Hepatocyte (in vitro differentiated cells): ENCODE results near the gene MACROD2. TPM values are rescaled to one million over a fixed set of nuclear protein-coding genes. Genes with fewer than 3 reads are reported as not detected.

Experiments
- DNase-seq: peaks from one replicate; pipeline ENCODE4 v3.0.0-alpha.2; 2016; ENCODE audit warnings: low spot score
- H2AFZ ChIP-seq: fragments of 200-600 bp; sonication (generic); 2 replicates; pipeline ENCODE4 v1.6.0; 2016; ENCODE audit warnings: antibody characterized with exemption, mild to moderate bottlenecking
- H3K27ac ChIP-seq: fragments of 200-600 bp; sonication (generic); 2 replicates; pipeline ENCODE4 v1.5.1; 2016; ENCODE audit warnings: mild to moderate bottlenecking
- H3K27me3 ChIP-seq: fragments of 200-600 bp; sonication (generic); 2 replicates; pipeline ENCODE4 v1.6.1; 2016
- H3K36me3 ChIP-seq: fragments of 200-600 bp; sonication (generic); replicated peaks from 2 replicates; pipeline ENCODE4 v1.5.1; 2016; ENCODE audit warnings: low read depth; ENCODE audit not compliant: insufficient read depth
- H3K4me1 ChIP-seq: fragments of 200-600 bp; sonication (generic); 2 replicates; pipeline ENCODE4 v1.5.1; 2016; ENCODE audit warnings: mild to moderate bottlenecking, moderate library complexity; ENCODE audit not compliant: insufficient read depth
- H3K4me2 ChIP-seq: fragments of 200-600 bp; sonication (generic); 2 replicates; pipeline ENCODE4 v1.6.0; 2016
- H3K4me3 ChIP-seq: fragments of 200-600 bp; sonication (generic); 2 replicates; pipeline ENCODE4 v1.5.1; 2016; ENCODE audit warnings: mild to moderate bottlenecking
- H3K79me2 ChIP-seq: fragments of 200-600 bp; sonication (generic); 2 replicates; pipeline ENCODE4 v1.6.0; 2017; ENCODE audit warnings: mild to moderate bottlenecking
- H3K9me2 ChIP-seq: fragments of 200-600 bp; sonication (generic); replicated peaks from 2 replicates; pipeline ENCODE4 v1.6.0; 2017; ENCODE audit warnings: mild to moderate bottlenecking; ENCODE audit not compliant: insufficient read depth
- H3K9me3 ChIP-seq: fragments of 200-600 bp; sonication (generic); 2 replicates; pipeline ENCODE4 v1.5.1; 2016; ENCODE audit warnings: low read depth, mild to moderate bottlenecking
- H4K20me1 ChIP-seq: fragments of 200-600 bp; sonication (generic); 2 replicates; pipeline ENCODE4 v1.6.0; 2016; ENCODE audit warnings: mild to moderate bottlenecking; ENCODE audit not compliant: insufficient read depth, poor library complexity, severe bottlenecking
- EZH2 ChIP-seq: fragments of 200-600 bp; sonication (generic); IDR thresholded peaks from 2 replicates; pipeline ENCODE4 v1.6.1; 2016; ENCODE audit warnings: antibody characterized with exemption, mild to moderate bottlenecking, borderline replicate concordance
- EZH2phosphoT487 ChIP-seq: fragments of 200-600 bp; sonication (generic); IDR thresholded peaks from one replicate; pipeline ENCODE4 v1.6.1; 2018; ENCODE audit warnings: antibody characterized with exemption, mild to moderate bottlenecking, low read depth, moderate library complexity; ENCODE audit not compliant: unreplicated experiment, severe bottlenecking
- WGBS: methylation state at CpG from one replicate; pipeline ENCODE4 v1.1.6; 2016; ENCODE audit warnings: low lambda C conversion rate; ENCODE audit errors: missing lambda C conversion rate; 5-methylcytosine and 5-hydroxymethylcytosine counted together
- polyA plus RNA-seq: library from polyadenylated mRNA; unstranded; fragments of >200 nt; fragmentation: Nextera tagmentation; extraction: Ambion mirVana; gene quantifications from 2 replicates; pipeline ENCODE4 v1.2.1, GENCODE V29; 2016
- total RNA-seq: library from RNA; depleted of rRNA; stranded (reverse); fragments of >200 nt; gene quantifications from 2 replicates; pipeline ENCODE4 v1.2.3, GENCODE V29; 2014
- TF ChIP-seq, protein P1 (sequence below): fragments of 200-600 bp; sonication (generic); IDR thresholded peaks from 2 replicates; pipeline ENCODE4 v1.5.1; 2016; ENCODE audit warnings: antibody characterized with exemption, mild to moderate bottlenecking; ENCODE audit not compliant: poor library complexity

MACROD2 gene
- total and polyA plus RNA-seq, 2 experiments from 2014 or later: 2.4 to 3.1 TPM

GRCh38 chr20:14282140-14282539 lies 286.8 kb downstream of the MACROD2 start:
- Histone ChIP-seq H3K27me3 (no peaks in the 10 kb centered on the region), H3K9me2 (peaks cover 6% of the 10 kb centered on the region), H4K20me1 (no peaks in the 10 kb centered on the region), H3K9me3 (no peaks in the 10 kb centered on the region), H3K4me3 (no peak overlapping the region), H3K4me1 (no peaks in the 10 kb centered on the region), H3K4me2 (no peak overlapping the region), H3K36me3 (no peaks in the 10 kb centered on the region), H3K27ac (no peak overlapping the region), H3K79me2 (no peaks in the 10 kb centered on the region), H2AFZ (no peak overlapping the region)
- WGBS: 95% methylated on average over 4 of the region's 4 CpGs
- TF ChIP-seq EZH2 (no peak), EZH2phosphoT487 (no peak)
- TF ChIP-seq, protein P1, sequence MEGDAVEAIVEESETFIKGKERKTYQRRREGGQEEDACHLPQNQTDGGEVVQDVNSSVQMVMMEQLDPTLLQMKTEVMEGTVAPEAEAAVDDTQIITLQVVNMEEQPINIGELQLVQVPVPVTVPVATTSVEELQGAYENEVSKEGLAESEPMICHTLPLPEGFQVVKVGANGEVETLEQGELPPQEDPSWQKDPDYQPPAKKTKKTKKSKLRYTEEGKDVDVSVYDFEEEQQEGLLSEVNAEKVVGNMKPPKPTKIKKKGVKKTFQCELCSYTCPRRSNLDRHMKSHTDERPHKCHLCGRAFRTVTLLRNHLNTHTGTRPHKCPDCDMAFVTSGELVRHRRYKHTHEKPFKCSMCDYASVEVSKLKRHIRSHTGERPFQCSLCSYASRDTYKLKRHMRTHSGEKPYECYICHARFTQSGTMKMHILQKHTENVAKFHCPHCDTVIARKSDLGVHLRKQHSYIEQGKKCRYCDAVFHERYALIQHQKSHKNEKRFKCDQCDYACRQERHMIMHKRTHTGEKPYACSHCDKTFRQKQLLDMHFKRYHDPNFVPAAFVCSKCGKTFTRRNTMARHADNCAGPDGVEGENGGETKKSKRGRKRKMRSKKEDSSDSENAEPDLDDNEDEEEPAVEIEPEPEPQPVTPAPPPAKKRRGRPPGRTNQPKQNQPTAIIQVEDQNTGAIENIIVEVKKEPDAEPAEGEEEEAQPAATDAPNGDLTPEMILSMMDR: no peak
- no peak for DNase-seq

- TF ChIP-seq, protein P1: no peak
- no peak for TF ChIP-seq EZH2
- no peak for TF ChIP-seq EZH2phosphoT487
- DNase-seq: no peak
- Histone ChIP-seq H3K27ac (no peak overlapping the region), H3K4me2 (no peak overlapping the region), H3K79me2 (no peaks in the 10 kb centered on the region), H3K27me3 (no peaks in the 10 kb centered on the region), H4K20me1 (no peaks in the 10 kb centered on the region), H3K4me1 (no peaks in the 10 kb centered on the region), H3K36me3 (no peaks in the 10 kb centered on the region), H3K4me3 (no peak overlapping the region), H2AFZ (no peak overlapping the region), H3K9me2 (no peaks in the 10 kb centered on the region), H3K9me3 (no peaks in the 10 kb centered on the region)
- WGBS: 74% methylated on average over 1 of the region's 1 CpG
Measured at GRCh38 chr20:14284443-14284842, 289.1 kb downstream of the MACROD2 start.

DNA sequence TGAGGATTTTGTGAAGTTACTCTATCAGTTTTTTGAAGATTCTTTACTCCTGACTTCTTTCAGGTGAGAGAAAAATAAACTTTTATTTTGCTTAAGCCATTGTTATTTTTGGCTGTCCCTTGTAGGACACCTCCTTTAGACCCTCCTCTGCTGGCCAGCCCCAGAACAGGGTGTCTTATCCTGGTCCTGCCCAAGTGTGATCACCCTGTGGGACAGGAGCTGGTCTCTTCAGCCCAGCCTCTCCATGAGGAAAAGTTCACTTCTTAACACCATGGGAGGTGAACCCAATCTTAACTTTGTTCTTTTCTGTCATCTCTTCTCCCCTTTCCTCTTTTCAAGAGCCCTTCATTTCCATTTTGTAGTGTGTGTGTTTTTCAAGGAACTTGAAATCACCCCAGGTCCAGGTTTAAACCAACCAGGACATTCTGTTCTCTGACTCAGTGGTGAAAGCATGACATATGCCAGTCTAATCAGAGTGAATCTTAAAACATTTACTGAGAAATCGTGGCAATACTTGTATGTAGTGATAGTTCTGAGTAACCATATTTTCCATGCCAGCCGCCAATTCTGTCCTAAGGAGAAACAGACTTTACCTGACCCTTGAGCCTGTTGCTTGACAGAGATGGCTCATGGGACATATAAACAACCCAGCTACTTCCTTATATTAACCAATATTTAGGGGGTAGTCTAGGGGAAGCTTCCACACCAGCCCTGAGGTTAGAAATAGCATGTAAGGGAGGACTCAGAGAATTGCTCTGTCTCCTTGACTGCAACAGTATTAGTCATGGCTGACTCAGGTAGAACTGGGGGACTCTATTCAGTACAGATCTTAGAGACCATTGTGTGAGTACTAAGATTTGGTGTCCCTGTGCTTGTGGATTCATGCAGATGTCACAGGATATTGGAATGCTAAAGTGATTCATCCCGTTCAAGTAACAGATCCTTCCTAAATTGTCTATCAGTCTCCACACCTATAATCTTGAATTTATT lies 293.3 kb downstream of the MACROD2 start:
- Histone ChIP-seq H3K4me2 (no peak overlapping the region), H2AFZ (no peak overlapping the region), H3K36me3 (no peaks in the 10 kb centered on the region), H3K4me3 (no peak overlapping the region), H3K79me2 (no peaks in the 10 kb centered on the region), H4K20me1 (no peaks in the 10 kb centered on the region), H3K27me3 (no peaks in the 10 kb centered on the region), H3K9me3 (no peaks in the 10 kb centered on the region), H3K27ac (peak overlapping the region; percentile 39), H3K4me1 (no peaks in the 10 kb centered on the region), H3K9me2 (no peaks in the 10 kb centered on the region)
- TF ChIP-seq EZH2phosphoT487 (no peak), EZH2 (no peak)
- TF ChIP-seq, protein P1: no peak
- 88% methylated on average over 3 of the region's 3 CpGs for WGBS
- DNase-seq: peak; percentile 7
